Hippocampal formation (tissue), 2 donors: ENCODE results near the gene CCDC144A.
A peak's percentile ranks its signal among the peaks of the same experiment; 100 is the strongest.
"Not testable (repeated sequence)": the region's sequence is repeated elsewhere in the genome, so short reads cannot be mapped to it uniquely, and the experiment has no call there.

Experiments
- DNase-seq, 2 donors: peaks; one replicate each; lab custom pipeline; 2025; lab: John Stamatoyannopoulos, UW

CCDC144A gene, protein sequence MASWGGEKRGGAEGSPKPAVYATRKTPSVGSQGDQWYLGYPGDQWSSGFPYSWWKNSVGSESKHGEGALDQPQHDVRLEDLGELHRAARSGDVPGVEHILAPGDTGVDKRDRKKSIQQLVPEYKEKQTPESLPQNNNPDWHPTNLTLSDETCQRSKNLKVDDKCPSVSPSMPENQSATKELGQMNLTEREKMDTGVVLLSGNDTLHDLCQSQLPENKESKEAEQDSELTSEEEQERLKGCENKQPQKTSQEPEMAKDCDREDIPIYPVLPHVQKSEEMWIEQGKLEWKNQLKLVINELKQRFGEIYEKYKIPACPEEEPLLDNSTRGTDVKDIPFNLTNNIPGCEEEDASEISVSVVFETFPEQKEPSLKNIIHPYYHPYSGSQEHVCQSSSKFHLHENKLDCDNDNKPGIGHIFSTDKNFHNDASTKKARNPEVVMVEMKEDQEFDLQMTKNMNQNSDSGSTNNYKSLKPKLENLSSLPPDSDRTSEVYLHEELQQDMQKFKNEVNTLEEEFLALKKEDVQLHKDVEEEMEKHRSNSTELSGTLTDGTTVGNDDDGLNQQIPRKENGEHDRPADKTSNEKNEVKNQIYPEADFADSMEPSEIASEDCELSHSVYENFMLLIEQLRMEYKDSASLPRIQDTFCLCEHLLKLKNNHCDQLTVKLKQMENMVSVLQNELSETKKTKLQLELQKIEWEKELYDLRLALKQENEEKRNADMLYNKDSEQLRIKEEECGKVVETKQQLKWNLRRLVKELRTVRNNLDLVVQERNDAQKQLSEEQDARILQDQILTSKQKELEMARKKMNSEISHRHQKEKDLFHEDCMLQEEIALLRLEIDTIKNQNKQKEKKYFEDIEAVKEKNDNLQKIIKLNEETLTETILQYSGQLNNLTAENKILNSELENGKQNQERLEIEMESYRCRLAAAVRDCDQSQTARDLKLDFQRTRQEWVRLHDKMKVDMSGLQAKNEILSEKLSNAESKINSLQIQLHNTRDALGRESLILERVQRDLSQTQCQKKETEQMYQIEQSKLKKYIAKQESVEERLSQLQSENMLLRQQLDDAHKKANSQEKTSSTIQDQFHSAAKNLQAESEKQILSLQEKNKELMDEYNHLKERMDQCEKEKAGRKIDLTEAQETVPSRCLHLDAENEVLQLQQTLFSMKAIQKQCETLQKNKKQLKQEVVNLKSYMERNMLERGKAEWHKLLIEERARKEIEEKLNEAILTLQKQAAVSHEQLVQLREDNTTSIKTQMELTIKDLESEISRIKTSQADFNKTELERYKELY (N-terminal part only)

DNA sequence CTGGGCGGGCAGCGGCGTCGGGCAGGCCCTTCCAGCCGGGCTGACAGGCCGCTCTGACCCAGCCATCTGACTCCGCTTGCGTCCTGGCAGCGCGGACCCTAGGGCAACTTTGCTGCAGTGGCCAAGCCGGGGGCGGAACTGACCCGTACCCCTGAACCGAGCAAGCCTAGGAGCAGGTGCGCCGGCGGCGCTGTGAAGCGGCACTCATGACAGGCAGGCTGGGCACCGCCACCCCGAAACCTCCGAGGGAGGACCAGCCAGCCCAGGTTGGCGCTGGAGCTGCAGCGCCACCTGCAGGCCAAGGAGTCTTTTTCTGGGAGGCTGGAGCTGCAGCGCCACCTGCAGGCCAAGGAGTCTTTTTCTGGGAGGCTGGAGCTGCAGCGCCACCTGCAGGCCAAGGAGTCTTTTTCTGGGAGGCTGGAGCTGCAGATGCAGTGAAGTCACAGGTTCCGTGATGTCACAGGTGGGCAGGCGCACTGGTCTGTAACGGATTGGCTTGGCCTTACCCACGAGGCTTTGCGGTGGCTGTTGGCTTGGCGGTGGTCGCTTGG, at the start of gene CCDC144A:
Gene CCDC144A, plus strand, starts transcription at position 511 of the 551 bp plus-strand sequence. CDS start 160 bp downstream, outside the sequence.
- not testable (repeated sequence) for DNase-seq

DNA sequence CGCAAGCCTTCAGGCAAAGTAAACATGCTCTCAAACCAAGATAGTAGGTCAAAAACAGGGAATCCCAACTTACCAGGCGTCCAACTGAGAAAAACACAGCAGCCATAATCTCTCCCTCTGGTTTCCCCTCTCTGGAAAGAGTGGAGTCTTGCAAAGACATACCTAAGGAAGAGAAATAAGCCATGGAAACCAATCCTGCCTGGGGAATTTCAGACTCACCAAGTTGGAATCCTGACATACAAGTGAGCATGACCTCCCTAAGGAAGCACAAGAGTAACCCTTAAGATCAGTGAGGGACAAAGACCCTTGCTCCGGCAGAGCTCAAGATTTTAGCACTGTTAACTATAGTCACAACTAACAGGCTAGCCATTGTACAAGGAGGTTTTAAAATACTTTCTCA, 40.5 kb upstream of the CCDC144A start:
- no peak for DNase-seq

DNA sequence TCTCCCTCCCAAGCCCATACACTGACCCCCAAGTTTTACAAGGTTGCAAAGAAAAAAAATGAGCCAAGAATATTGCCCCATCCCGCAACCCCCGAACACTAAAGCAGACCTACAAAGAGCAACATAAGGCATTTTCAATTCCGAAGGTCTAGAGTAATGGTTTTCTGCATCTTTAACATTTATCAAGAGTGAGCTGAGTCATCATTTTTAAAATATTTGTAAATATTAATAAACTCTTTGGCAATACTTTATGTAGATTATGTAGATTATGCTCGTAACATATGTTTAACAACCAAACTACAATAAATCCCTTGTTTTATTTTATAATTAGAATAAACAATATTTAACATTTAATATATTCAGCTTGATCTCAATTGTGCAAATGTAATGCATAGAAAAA, 37.8 kb upstream of the CCDC144A start:
- DNase-seq = no peak

DNA sequence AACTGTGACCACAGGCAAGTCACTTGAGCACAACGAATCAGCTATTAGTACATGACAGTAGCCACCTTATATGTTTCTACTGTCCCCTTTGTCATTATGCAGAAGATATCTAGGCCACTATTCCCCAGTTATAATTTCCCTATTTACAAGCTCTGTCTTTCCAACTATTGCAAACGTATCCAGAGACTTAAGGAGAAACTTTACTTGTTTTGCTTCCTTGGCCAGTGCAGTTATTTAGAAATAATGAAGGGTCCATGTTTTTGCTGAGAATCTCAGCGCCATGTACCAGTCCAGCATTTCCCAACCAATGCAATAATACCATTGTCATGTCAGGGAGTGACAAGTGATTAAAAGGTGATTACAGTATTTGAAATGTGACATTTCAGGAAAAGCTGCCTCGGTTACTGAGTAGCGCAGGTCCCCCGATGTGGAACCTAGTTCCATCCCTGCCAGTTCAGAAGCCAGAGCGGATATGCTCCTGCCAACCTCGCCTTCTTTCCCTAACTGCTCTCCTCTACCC, 37.1 kb upstream of the CCDC144A start:
- DNase-seq = peak in 1 of 2 donors; percentile 20

DNA sequence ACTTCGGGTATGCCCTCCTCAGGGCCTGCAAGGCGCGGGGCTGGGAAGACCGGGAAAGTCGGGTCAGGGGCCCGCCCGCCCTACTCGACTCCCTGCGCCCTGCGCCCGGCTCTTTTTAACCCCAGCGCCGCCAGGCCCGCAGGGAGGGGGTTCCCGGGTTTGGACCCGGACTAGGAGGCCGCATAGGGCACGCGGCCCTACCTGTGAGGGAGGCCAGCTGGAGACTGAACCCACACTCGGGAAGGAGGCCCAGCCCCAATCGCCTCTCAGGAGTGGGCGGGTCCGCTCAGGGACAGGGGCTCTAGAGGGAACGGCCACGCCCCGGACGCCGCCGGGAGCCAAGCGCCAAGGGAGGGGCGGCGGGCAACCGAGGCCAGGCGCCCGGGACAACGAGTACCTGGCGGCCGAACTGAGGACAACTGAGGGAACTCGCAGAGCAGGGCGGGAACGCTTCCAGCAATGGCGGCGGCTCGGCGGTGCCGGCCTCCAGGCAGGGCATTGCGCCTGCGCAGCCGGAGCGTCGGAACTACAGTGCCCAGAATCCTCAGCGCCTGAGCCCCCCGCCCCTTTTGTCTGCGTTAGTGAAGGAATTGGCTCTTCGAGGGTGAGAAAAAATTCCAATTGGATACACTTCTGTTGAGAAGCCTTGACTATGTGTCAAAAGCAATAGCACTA, 36.5 kb upstream of the CCDC144A start, which contains the start of gene ZNF624:
Gene ZNF624, minus strand, starts transcription at position 484 of the 675 bp plus-strand sequence.
- peak; percentile 83 to 85 for DNase-seq

DNA sequence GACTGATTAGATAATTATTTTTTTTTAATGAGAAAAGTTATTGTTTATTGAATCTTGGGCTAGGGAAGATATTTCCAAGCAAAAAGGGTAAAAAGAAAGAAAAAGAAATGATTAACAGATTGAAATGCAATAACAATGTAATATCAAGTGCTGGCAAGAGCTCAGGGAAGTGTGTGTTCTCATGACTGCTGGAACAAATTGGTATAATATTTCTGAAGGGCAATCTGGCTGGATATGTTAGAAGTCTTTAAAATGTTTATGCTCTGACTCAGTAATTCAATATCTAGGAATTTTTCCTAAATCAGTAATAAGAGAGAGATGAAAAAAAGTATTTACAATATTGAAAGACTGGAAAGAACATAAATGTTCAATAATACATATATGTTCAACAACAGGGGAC, 28.8 kb upstream of the CCDC144A start:
- DNase-seq = no peak

DNA sequence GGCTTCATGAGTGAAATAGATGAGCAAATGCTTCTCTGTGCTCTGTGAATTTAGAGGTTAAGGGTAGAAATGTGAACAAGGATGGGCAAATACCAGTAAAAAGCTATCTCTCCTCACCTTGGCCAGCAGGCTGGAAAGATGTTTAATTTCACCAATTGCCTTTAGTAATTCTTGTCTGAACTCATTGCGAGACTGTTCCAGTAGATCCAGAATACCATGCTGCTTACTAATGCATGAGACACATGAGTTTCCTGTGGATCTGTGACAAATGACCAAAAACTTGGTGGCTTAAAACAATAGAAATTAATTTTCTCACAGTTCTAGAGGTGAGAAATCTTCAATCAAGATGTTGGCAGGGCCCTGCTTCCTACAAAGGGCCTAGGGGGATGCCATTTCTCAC, 27.1 kb upstream of the CCDC144A start:
- DNase-seq = no peak

DNA sequence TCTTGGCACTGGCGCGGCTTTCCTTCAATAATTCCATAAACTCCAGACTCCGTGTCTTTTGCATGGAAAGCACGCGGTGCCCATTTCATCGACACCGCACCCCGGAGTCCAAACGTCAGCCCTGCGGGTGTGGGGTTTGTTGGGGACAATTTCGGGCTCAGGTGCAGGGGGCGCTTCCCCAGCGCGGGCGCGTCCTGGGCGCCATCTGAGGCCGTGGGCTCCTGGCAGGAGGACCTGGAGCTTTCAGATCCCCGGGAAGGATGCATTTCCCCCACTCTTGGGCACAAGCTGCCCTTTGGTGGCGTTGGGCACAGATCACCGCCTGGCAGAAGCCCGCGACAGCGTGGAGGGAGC, 23.5 kb upstream of the CCDC144A start:
- DNase-seq = not testable (repeated sequence)

DNA sequence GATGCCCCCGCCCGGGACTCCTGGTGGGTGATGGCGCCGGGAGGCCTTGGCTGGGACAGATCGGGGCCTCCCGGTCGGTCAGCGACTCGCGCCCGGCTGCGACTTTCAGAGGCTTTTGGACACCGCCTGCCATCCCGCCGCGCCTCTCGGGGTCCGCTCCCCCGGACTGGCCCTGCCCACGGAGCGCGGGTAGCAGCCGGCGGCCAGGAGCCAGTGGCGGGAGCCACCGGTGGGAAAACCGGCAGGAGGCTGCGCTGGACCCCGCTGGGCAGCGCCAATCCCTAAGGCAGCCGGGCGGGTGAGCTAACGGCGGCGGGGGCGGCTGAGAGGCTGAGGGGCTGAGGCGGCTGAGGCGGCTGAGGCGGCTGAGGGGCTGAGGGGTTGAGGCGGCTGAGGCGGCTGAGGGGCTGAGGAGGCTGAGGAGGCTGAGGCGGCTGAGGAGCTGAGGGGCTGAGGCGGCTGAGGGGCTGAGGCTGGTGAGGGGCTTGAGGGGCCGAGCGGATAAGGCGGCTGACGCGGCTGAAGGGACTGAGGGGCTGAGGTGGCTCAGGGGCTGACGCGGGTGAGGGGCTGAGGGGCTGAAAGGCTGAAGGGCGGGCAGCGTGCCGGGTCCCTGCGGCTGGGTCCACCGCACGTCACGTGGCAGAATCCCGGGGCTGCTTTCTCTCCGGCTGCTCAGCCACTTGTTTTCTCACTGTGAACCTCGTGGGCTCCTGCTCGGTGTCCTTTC, 23.0 kb upstream of the CCDC144A start:
- DNase-seq = peak; percentile 6 to 21

DNA sequence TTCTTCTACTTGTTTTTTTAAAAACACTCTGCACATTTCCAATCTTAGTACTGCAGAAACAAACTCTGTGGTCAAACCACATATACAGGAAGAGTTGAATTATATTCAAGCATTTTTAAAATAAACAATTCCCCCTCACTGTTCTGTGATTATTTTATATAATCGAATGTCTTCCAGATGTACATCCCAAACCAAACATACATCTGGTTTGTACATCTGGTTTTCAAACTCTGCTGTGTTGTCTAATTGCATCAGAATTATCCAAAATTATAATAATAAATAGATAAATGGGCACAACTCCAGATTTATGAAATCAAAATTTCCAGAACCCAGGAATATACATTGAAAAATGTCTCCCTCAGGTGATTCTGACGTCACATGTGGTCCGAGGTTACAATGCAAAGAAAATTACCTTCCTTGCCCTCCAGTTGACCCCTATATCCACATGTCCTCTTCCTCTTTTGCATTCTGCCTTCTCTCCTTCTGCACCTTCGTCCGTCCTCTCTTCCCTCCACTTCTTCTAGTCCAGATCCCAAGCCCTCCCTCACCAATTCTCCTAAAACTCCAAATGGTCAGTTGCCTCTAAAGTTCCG, 13.3 kb upstream of the CCDC144A start:
- no peak for DNase-seq

DNA sequence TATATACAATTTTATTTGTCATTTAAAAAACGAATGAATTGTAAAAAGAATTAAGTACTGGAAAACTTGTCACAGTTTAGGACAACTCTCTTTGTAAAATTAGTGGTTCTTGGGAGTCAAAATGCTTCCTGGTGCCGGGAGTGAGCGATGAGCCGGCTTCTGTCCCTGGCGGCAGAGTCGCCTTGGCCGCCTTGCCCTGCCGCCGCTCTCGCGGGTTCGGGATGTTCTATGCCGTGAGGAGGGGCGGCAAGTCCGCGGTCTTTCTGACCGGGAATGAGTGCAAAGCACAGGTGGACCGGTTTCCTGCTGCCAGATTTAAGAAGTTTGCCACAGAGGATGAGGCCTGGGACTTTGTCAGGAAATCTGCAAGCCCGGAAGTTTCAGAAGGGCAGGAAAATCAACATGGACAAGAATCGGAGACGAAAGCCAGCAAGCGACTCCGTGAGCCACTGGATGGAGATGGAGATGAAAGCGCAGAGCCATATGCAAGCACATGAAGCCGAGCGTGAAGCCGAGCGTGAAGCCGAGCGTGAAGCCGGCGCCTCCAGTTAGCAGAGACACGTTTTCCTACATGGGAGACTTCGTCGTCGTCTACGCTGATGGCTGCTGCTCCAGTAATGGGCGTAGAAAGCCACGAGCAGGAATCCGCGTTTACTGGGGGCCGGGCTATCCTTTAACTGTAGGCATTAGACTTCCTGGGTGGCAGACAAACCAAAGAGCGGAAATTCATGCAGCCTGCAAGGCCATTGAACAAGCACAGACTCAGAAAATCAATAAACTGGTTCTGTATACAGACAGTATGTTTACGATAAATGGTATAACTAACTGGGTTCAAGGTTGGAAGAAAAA, 6.5 kb upstream of the CCDC144A start:
- DNase-seq = not testable (repeated sequence)

DNA sequence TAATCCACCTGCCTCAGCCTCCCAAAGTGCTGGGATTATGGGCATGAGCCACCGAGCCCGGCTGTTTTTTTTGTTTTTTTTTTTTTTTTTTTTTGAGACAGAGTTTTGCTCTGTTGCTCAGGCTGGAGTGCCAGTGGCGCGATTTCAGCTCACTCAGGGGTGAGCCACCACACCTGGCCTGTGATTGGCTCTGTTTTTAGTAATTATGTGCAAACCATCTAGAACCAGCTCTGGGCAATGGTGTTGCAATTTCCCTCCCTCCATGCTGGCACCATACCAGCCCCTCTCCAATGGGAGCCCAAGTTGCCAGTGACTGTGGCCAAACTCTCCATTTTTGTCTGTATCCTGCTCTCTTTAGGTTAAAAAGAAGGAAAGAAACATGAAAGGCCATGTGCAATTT, 4.0 kb upstream of the CCDC144A start:
- not testable (repeated sequence) for DNase-seq

DNA sequence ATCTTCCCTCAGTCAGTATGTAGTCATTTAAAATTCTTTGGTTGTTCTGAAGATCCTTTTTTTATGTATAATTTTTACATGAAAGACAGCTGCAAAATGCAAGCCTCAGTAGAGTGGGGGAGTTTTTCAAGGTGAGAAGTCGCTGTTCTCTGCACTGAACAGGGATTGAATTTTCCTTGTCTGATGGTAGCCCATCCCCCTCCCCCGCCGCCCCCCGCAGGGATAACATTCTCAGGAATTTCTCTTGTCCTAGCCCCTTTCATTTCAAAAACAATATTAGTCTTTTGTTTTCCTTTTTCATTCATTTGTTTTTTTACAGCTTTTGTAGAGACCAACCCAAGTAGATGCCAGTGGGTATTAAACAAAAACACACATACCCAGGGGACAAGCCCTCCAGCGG, 2.9 kb upstream of the CCDC144A start:
- DNase-seq = not testable (repeated sequence)

DNA sequence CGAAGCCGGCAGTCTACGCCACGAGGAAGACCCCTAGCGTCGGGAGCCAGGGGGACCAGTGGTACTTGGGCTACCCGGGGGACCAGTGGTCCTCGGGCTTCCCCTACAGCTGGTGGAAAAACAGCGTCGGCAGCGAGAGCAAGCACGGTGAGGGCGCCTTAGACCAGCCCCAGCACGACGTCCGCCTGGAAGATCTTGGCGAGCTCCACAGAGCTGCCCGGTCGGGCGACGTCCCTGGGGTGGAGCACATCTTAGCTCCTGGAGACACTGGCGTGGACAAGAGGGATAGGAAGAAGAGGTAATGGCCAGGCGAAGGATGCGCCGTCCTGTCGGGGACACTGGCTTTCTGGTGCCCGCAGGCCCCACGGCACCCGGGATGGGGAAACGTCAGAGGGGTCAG, 406 bp downstream of the CCDC144A start:
- DNase-seq = not testable (repeated sequence)

DNA sequence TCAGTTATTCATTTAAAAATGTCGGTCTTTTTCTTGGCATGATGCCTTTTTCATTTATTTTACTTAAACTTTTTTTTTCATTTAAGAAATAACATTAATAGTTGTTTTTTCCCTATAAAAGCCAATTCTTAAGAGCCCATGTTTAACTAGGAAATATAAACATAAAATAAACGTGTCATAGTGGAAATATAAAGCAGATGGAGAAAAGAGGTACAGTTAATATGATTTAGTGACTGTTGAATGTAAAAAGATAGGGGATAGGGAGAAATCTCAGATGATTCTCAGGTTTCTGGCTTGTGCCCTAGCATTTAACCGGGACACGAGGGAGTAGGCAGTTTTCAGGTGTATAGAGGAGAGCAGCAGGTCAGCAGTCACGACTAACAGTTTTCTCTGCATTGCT, 7.6 kb downstream of the CCDC144A start:
- not testable (repeated sequence) for DNase-seq

DNA sequence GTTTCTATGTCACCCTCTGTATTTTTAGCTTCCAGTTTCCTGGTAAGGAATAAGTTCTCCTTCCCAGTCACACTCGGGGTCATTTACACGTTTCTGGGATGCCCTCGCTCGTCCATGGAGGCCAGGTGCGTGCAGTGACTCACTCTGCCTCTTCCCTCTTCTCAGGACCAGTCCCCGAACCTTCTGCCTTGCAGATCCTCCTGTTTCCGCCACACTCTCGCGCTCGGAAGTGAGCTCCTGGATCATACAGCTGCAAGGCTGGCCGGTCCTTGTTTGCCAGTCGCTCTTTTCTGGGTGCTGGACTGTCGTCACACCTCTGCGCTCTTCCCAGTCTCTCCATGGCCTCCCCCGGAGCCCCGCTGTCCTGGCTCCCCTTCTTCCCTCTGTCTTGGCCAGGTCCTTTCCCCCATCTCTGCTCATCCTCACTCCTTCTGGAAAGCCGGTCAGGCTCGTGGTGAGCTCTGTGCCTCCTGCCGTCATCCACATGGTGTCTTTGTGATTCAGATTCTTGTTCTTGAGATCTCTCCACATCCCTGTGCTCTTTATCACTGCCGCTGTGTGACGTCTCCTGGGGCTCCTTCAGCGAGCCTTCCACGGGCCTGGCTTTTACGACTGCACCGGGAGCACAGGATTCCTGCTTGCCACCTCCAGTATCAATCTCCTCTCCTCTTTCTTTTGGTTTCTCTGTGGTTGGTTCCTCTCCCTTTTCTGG, 55.6 kb downstream of the CCDC144A start:
- not testable (repeated sequence) for DNase-seq

DNA sequence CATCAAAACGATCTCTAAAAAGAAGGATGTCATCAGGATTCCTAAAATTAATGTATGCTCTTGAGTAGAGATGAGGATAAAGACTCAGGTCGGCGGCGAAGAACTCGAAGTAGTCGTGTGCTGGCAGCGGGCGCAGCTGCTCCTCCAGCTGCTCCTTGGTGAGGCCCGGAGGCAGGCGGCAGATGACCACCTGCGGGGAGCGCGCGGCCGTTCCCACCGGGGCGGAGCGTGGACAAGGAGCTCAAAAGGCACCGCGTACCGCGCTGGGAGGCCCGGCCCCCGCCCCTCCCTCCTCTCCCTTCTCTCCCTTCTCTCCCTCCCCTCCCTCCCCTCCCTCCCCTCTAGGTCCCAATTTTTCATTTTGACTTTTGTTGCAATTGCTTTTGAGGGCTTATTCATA, 56.5 kb downstream of the CCDC144A start:
- not testable (repeated sequence) for DNase-seq

DNA sequence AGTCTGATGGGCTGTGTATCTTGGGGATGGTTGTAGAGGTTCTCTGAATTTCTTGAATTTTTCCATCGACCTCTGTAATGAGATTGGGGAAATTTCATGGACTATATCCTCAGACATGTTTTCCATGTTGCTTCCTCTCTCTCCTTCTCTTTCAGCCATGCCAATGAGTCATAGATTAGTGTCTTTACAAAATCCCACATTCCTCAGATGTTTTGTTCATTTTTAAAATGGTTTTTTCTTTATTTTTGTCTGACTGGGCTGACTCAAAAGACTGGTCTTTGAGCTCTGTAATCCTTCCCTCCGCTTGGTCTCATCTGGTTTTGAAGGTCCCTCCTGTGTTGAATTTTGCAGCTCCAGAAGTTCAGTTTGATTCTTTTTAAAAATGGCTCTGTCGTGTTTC, 60.5 kb downstream of the CCDC144A start:
- not testable (repeated sequence) for DNase-seq
